Measurements from ENCODE around the gene ING5. TPM values are rescaled to one million over a fixed set of nuclear protein-coding genes. Genes with fewer than 3 reads are reported as not detected.
A peak's percentile ranks its signal among the peaks of the same experiment; 100 is the strongest.

ING5 gene
- total RNA-seq, 3 donors from 2014 or later = 24.6 to 52.3 (median 35.1) TPM

DNA sequence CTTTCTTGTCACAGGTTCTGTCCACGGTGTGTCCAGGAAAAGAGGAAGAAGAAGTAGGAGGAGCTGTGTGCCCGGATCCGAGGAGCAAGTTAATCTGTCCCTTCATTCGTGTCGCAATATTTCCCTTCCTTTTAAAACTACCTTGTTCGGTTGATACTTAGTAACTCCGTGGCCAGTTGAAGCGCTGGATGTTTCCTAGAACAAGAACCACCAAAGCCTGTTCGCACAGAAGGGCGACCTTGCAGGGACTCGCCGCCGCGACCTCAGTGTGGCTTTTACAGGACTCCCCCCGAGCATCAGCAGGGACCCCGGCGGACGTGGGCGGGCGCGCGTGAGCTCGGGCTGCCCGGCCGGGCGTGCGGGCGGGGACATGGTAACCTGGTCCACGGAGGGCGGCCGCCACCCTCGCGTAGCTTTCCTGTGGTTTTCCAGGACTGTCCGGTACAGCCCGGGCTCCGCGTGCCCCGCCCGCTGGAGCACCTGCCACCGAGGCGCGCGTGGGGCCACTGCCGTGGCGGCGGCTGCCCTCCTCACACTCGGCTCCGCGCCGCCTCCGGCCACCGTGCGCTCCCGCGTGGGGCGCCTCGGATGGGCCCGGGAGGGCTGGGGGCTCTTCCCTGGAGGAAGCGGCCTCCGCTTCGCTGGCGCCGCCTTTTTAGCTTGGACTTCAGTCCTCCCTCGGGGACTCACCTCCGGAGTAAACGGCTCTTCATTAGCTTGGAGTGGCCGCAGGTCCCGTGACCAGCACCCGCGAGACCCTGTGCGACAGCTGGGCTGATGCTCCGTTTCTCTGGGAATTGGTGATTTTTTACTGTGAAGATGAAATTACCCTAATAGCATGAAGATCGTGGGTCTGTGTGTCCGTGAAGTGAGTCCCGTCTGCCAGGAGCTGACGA, 23.4 kb downstream of the ING5 start:
- H3K4me1 ChIP-seq (ENCODE audit: low read depth) = no peaks in the 10 kb centered on the region
- H3K4me3 ChIP-seq = no peak overlapping the region
- no peaks in the 10 kb centered on the region for H3K36me3 ChIP-seq (ENCODE audit: low read depth)
- intact Hi-C loops (cut with DNase I, micrococcal nuclease) = no loop called here
- no peak for TF ChIP-seq CTCF (IDR thresholded peaks at IDR 0.05)
- DNase-seq (no peak), ATAC-seq (no peak)
- H3K9me3 ChIP-seq = peaks cover 4% of the 10 kb centered on the region

DNA sequence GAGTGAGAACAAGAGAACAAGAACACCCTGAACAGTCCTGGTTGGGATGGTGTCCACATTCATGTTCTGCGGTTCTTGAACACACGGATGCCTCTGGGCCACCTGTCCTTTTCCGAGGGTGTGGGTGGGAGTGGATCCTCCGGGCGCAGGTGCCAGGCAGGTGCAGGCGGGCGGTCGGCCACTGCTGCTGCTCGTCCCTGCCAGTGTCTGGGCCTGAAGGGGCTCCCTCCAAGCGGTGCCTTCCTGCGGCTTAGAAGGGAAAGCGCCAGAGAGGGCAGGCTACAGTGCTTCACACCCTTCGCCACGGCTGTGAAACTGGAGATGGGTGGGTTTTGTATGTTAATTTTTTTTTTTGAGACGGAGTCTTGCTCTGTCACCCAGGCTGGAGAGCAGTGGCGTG, 24.6 kb downstream of the ING5 start:
- no peak for ATAC-seq
- TF ChIP-seq CTCF (IDR thresholded peaks at IDR 0.05) = no peak
- no peak for DNase-seq

GRCh38 chr2:241728000-241728399, 26.2 kb downstream of the ING5 start:
- TF ChIP-seq CTCF (IDR thresholded peaks at IDR 0.05) = no peak
- Histone ChIP-seq H3K4me3 (no peak overlapping the region), H3K36me3 (ENCODE audit: low read depth) (no peaks in the 10 kb centered on the region), H3K9me3 (peaks cover 1% of the 10 kb centered on the region), H3K4me1 (ENCODE audit: low read depth) (no peaks in the 10 kb centered on the region)
- intact Hi-C loops (cut with DNase I, micrococcal nuclease) = no loop called here
- no peak for DNase-seq
- ATAC-seq = no peak

More for the DNA sequence above, 24.6 kb downstream of the ING5 start:
- Histone ChIP-seq H3K36me3 (ENCODE audit: low read depth) (no peaks in the 10 kb centered on the region), H3K4me1 (ENCODE audit: low read depth) (no peaks in the 10 kb centered on the region), H3K9me3 (peaks cover 4% of the 10 kb centered on the region), H3K4me3 (no peak overlapping the region)
- intact Hi-C loops (cut with DNase I, micrococcal nuclease) = no loop called here

DNA sequence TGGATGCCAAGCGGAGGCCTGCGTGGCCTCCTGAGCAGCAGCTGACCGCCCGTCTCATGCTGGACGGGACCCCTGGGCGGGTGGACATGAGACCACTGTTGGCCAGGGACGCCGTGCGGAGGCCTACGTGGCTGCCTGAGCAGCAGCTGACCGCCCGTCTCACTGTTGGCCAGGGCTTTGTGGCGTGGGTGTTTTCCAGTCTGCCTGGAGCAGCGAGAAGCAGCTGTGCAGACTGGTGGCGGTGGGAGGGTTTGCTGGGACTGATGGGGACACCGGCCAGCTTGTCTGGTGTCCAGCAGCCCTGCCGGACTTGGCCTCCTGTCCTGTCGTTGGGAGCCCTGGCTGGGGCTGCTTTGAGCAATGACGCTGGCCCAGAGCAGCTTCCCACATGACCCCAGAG, 26.8 kb downstream of the ING5 start:
- ATAC-seq = peak; percentile 10
- DNase-seq = peak in 1 of 3 donors; percentile 52
- intact Hi-C loops (cut with DNase I, micrococcal nuclease) = no loop called here
- Histone ChIP-seq H3K9me3 (no peaks in the 10 kb centered on the region), H3K4me3 (no peak overlapping the region), H3K36me3 (ENCODE audit: low read depth) (no peaks in the 10 kb centered on the region), H3K4me1 (ENCODE audit: low read depth) (no peaks in the 10 kb centered on the region)
- TF ChIP-seq CTCF (IDR thresholded peaks at IDR 0.05) = no peak

DNA sequence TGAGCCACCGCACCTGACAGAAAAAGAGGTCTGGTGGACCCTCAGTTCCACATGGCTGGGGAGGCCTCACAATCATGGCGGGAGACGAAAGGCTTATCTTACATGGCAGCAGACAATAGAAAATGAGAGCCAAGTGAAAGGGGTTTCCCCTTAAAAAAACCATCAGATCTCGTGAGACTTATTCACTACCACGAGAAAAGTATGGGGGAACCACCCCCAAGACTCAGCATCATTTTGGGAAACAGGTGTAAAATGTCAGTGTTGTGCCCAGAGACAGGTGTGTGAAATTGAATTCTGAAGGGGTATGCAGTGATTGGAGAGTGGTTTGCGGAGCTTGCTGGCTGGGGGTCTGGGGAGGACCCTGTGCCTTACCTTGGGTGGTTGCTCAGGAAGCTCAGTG, 28.0 kb downstream of the ING5 start:
- Histone ChIP-seq H3K36me3 (ENCODE audit: low read depth) (no peaks in the 10 kb centered on the region), H3K4me3 (no peak overlapping the region), H3K4me1 (ENCODE audit: low read depth) (peaks cover 7% of the 10 kb centered on the region), H3K9me3 (no peaks in the 10 kb centered on the region)
- no peak for ATAC-seq
- DNase-seq = no peak
- no peak for TF ChIP-seq CTCF (IDR thresholded peaks at IDR 0.05)
- intact Hi-C loops (cut with DNase I, micrococcal nuclease) = no loop called here
